HG02981 (cell line): Measurements from ENCODE around the gene WDFY4.

ENCODE experiments used
- ATAC-seq: cut with Tn5 transposase; IDR thresholded peaks from one replicate; pipeline ENCODE4 v1.9.1; 2021; ENCODE audit warnings: mild to moderate bottlenecking, moderate library complexity; ENCODE audit not compliant: unreplicated experiment

Gene WDFY4

DNA sequence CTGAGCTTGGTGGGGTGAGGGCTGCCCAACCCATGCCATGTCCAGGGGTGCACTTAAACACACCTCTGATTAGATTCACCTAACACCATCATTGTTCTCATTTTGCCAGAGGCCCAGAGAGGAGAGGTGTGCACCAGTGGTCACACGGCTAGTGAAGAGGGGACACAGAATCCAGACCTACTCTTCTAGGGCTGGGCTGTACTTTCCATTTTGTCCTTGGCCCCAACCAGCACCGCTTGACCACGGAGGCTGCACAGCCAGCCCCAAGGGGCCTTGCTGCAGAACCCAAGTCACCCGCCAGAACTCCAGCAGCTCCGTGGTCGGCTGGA is 246 bp upstream of the WDFY4 start:
- no peak for ATAC-seq

GRCh38 chr10:48685731-48686130 is 1.1 kb downstream of the WDFY4 start:
- no peak for ATAC-seq

- no peak for ATAC-seq
Observed at GRCh38 chr10:48690791-48691660, 6.4 kb downstream of the WDFY4 start.

DNA sequence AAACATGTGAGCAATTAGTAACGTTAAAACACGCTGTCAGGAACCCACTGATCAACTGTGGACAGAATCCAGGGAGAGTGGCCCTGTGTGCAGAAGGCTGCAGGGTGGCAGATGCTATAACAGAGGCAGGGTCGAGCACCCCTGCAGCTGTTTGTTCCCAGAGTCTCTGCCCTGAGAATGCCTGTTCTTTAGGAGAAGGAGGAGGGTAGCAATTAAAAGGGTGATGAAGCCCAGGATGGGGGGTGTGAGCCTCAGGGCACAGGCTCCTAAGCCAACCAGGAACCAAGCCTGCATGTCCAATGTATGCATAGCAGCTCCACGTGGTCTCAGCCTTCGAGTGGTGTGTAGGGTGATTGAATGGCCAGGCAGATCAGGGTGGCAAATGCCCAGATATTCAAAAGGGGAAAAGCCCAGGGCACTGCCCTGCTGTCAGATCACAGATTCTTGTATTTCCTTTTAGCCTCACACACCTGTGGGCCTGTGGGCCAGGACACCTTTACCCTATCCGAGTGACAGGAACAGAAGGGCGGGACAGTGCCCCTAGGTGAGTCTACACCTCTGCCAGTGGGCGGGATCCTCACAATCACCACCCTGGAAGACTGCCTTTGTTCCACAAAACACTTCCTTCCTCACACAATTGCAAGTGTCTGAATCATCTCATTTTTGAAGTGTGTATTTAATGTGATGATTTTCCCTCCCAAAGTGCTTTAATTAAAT is 7.3 kb downstream of the WDFY4 start:
- no peak for ATAC-seq

DNA sequence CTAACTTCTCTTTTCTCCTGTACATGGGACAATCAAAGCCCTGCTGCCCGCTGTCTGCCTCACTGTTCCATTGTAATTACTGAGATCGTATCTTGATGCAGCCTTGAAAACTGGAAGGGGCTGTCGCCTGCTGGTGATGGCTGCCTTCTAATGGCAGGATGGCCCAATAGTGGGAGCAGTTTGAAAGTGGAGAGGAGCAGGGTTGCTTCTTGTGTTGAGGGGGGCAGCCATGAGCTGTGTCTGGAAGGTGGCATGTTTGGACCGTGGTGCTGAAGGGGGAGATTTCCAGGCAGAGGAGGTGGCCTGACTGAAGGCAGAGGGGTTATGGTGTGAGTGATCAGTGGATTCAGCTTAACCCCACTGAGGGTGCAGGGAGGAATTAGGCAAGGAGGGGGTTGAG is 8.1 kb downstream of the WDFY4 start:
- ATAC-seq, result no peak

DNA sequence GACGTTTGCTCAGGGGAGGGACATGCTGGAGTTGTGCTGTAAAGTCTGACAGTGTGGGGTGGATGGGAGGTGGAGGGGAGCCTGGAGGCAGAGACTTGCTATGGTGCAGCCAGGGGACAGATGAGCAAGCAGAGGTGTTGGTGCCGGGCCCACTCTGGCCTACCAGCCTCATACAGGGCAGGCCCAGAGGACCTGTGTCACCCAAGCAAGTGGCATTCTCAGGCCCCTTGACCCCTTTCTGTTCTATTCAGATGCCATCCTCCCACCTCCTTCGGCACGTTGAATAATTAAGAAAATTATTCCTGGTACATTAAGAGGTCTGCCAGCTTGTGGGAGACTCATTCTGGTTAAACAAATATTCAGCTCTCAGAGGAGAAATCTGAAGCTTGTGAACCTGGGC is 8.5 kb downstream of the WDFY4 start:
- no peak for ATAC-seq

- no peak for ATAC-seq
Observed at GRCh38 chr10:48694371-48695030, 9.8 kb downstream of the WDFY4 start.

DNA sequence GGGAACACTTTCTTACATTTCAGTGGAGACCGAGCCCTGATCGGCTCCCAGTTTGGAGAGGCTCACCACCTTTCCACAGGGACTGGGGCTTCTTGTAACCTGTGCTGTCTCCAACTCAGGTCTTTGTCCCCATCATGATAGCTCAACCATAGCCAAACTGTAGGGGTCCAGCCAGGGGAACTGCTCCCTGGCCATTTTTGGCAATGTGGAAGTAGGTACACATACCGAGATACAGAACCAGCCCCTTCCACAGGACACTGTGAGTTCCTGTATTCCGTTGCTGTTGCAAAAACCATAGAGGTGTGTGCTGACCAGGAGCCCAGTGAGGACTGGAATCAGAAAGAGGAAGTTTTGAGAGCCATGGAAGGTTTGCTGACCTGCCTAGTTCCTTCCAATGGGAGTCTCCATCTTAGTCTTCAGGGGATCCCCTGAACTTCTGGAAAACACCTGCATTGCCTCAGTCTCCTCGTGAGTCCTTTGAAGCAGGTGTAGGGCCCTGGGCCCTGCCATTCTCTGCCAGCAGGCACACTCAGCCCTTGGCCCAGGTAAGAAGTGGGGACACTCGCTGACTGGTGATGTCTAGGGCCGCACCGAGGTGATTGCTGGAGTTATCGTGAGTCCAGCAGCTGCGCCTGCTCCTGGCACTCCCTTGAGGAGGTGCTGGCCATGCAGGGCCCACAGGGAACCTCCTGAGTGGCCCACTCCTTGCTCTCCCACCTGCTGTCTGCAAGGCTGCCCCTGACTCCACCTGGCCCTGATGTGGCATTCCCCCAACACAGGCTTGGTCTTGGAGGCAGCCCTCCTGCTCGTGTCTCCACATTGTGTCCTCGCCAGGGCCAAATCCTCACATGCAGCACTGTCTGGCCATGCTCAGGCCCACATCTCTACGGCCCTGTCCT is 11.2 kb downstream of the WDFY4 start:
- ATAC-seq, result no peak

GRCh38 chr10:48696535-48696873 is 11.8 kb downstream of the WDFY4 start:
- no peak for ATAC-seq

- no peak for ATAC-seq
Observed at GRCh38 chr10:48697091-48697490, 12.4 kb downstream of the WDFY4 start.

DNA sequence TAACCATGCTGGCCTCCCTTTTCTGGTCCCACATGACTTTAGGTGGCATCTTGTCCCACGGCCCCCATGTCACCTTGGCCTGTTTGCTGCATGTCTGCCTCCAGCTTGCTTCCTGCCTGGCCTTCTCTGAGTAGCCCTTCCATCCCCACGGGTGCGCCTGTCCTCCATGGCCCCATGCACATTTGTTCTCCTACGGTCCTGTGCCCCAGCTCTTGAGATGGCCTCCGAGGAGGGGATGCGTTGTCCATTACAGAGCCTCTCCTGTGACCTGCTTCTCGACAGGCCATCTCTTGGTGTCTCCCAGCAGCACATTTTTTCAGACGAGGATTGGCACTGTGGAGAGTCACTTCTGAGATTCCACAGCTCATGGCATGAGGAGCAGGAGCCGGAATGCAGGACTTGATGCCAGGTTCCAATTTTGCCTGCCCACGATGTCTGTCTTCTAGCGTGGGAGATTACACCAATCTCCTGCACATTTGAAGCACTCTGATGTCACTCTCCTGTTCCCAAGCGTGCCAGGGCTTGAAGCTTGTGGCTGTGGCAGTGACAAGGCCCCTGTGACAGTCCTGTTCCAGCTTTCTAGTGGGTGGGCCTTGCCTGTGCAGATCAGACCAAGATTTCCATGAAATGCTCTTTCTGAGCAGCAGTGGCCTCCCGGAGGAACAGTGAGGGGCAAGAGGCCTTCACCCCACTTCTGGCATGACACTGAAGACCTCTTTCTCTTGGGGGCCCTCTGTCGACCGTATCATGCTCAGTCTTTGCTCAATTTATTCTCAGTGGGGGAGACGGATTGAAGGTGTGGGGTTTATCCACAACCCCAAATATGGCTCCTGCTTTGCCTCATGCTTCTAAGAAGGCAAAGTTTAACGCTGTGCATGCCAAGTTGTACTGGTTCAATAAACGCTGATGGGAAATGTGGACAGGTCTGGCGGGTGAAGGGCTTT is 13.4 kb downstream of the WDFY4 start:
- no peak for ATAC-seq

- ATAC-seq, result peak; percentile 55
Observed at GRCh38 chr10:48699011-48699627, 14.4 kb downstream of the WDFY4 start.

DNA sequence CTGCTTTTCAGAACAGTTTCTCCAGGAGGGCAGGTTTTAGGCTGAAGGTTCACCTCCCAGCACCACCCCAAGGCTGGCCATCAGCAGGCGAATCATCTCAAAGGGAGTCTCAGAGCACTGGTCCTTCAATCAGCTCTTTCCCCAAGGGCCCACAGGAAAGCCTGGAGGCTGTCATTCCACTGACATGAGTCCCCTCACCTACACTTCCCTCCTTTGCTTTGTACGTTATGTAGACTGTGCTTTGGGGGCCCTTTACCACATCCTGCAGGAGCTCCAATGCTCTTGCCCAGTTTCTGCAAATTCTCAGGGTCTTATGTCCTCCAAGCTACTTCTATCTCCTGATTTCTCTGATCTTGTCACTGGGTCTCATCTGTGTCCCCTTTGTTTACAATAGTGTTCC is 15.4 kb downstream of the WDFY4 start:
- no peak for ATAC-seq

GRCh38 chr10:48700493-48700892 is 15.8 kb downstream of the WDFY4 start:
- no peak for ATAC-seq

GRCh38 chr10:48701139-48701901 is 16.6 kb downstream of the WDFY4 start:
- ATAC-seq, result no peak

- no peak for ATAC-seq
Observed at GRCh38 chr10:48701941-48702340, 17.3 kb downstream of the WDFY4 start.

GRCh38 chr10:48703531-48704122 is 19.0 kb downstream of the WDFY4 start:
- ATAC-seq, result no peak

- no peak for ATAC-seq
Observed at GRCh38 chr10:48704156-48704555, 19.5 kb downstream of the WDFY4 start.
